ENCODE data around the gene C3orf38. TPM values are rescaled to one million over a fixed set of nuclear protein-coding genes. Genes with fewer than 3 reads are reported as not detected.
"Not testable (repeated sequence)": the region's sequence is repeated elsewhere in the genome, so short reads cannot be mapped to it uniquely, and the experiment has no call there.

Gene C3orf38
- total RNA-seq, 1 experiment from 2014 or later: 24.1 TPM

- no peak for TF ChIP-seq ZNF532 (CRISPR knock-in tag; IDR thresholded peaks at IDR 0.05; ENCODE audit: borderline replicate concordance)
- TF ChIP-seq CBFB (CRISPR knock-in tag; IDR thresholded peaks at IDR 0.05; ENCODE audit: low read depth): no peak
- no peak for TF ChIP-seq E2F1 (CRISPR knock-in tag; IDR thresholded peaks at IDR 0.05)
- no peak for TF ChIP-seq ZBTB43 (CRISPR knock-in tag; IDR thresholded peaks at IDR 0.05)
- no peak for TF ChIP-seq E2F5 (CRISPR knock-in tag; IDR thresholded peaks at IDR 0.05)
- no peak for TF ChIP-seq ZNF138 (CRISPR knock-in tag; conservative IDR thresholded peaks at IDR 0.05)
- no peak for TF ChIP-seq CREM (CRISPR knock-in tag; IDR thresholded peaks at IDR 0.05)
- TF ChIP-seq PREB (CRISPR knock-in tag; IDR thresholded peaks at IDR 0.05; ENCODE audit: borderline replicate concordance): no peak
- no peak for TF ChIP-seq JUN (CRISPR knock-in tag; IDR thresholded peaks at IDR 0.05)
Observed at GRCh38 chr3:88168171-88168570, 18.4 kb downstream of the C3orf38 start (continued).

- CTCF ChIA-PET: interaction anchor here (0.6 to 1.0 kb wide), 3 partner anchors 10 to 122 kb away, joined by 3 to 4 read pairs (median 3); partner anchors contain the start of gene CGGBP1
- Mint-ChIP-seq H3K4me1 (no peaks in the 10 kb centered on the region), H3K36me3 (peaks cover 37% of the 10 kb centered on the region), H3K27me3 (ENCODE audit: low read depth) (peaks cover 18% of the 10 kb centered on the region), H3K4me3 (no peak overlapping the region), H3K27ac (no peak overlapping the region), H3K9me3 (peaks cover 34% of the 10 kb centered on the region)
- 0 out of 2 replicates have a peak, but pooled peaks have one; percentile 24 for ATAC-seq
- TF ChIP-seq GTF2I (CRISPR knock-in tag; conservative IDR thresholded peaks at IDR 0.05) (no peak), NR1H2 (CRISPR knock-in tag; IDR thresholded peaks at IDR 0.05) (no peak), ETV6 (CRISPR knock-in tag; IDR thresholded peaks at IDR 0.05) (no peak), ATF3 (CRISPR knock-in tag; conservative IDR thresholded peaks at IDR 0.05) (no peak), ATF6 (CRISPR knock-in tag; IDR thresholded peaks at IDR 0.05) (no peak), CDX4 (CRISPR knock-in tag; IDR thresholded peaks at IDR 0.05; ENCODE audit: borderline replicate concordance) (no peak), ZMAT4 (CRISPR knock-in tag; IDR thresholded peaks at IDR 0.05) (no peak)
- POLR2A ChIA-PET: no interaction called here
- DNase-seq (ENCODE audit: low spot score): no peak
Observed at GRCh38 chr3:88180398-88180999, 30.7 kb downstream of the C3orf38 start.

GRCh38 chr3:88182165-88182918 lies 32.6 kb downstream of the C3orf38 start:
- POLR2A ChIA-PET; DNase-seq (ENCODE audit: low spot score); H3K4me3 Mint-ChIP-seq; H3K27ac Mint-ChIP-seq; CTCF ChIA-PET; ATAC-seq; H3K4me1 Mint-ChIP-seq: not testable (repeated sequence)
- peaks cover 18% of the 10 kb centered on the region for H3K27me3 Mint-ChIP-seq (ENCODE audit: low read depth)
- H3K9me3 Mint-ChIP-seq: peaks cover 52% of the 10 kb centered on the region
- H3K36me3 Mint-ChIP-seq: peaks cover 46% of the 10 kb centered on the region

Data from WTC11 (cell line).